Measurements from ENCODE around the gene YPEL2.
A peak's percentile ranks its signal among the peaks of the same experiment; 100 is the strongest.
"Not testable (repeated sequence)": the region's sequence is repeated elsewhere in the genome, so short reads cannot be mapped to it uniquely, and the experiment has no call there.

The YPEL2 gene

GRCh38 chr17:59311051-59311468 is 20.4 kb upstream of the YPEL2 start:
- no peaks in the 10 kb centered on the region for H3K4me1 ChIP-seq (ENCODE audit: control insufficient read depth, insufficient read depth, low read length)
- H3K4me3 ChIP-seq (ENCODE audit: low read depth, low read length): no peak overlapping the region
- POLR2A ChIA-PET: interaction anchor here (0.5 to 1.2 kb wide), 3 partner anchors 91 to 254 kb away, joined by 3 to 4 read pairs (median 3); partner anchors contain the start of genes DHX40 and GDPD1
- peak; percentile 83 for TF ChIP-seq ZNF660 (tag by site-specific recombination; IDR thresholded peaks at IDR 0.05)
- TF ChIP-seq, protein P1, sequence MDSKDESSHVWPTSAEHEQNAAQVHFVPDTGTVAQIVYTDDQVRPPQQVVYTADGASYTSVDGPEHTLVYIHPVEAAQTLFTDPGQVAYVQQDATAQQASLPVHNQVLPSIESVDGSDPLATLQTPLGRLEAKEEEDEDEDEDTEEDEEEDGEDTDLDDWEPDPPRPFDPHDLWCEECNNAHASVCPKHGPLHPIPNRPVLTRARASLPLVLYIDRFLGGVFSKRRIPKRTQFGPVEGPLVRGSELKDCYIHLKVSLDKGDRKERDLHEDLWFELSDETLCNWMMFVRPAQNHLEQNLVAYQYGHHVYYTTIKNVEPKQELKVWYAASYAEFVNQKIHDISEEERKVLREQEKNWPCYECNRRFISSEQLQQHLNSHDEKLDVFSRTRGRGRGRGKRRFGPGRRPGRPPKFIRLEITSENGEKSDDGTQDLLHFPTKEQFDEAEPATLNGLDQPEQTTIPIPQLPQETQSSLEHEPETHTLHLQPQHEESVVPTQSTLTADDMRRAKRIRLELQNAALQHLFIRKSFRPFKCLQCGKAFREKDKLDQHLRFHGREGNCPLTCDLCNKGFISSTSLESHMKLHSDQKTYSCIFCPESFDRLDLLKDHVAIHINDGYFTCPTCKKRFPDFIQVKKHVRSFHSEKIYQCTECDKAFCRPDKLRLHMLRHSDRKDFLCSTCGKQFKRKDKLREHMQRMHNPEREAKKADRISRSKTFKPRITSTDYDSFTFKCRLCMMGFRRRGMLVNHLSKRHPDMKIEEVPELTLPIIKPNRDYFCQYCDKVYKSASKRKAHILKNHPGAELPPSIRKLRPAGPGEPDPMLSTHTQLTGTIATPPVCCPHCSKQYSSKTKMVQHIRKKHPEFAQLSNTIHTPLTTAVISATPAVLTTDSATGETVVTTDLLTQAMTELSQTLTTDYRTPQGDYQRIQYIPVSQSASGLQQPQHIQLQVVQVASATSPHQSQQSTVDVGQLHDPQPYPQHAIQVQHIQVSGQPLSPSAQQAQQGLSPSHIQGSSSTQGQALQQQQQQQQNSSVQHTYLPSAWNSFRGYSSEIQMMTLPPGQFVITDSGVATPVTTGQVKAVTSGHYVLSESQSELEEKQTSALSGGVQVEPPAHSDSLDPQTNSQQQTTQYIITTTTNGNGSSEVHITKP (tag by site-specific recombination; IDR thresholded peaks at IDR 0.05): 0 out of 2 replicates have a peak, but pooled peaks have one; percentile 8
- TF ChIP-seq ZNF792 (tag by site-specific recombination; IDR thresholded peaks at IDR 0.05): no peak
- peak; percentile 96 for TF ChIP-seq ZNF654 (tag by site-specific recombination; IDR thresholded peaks at IDR 0.05; ENCODE audit: low read depth)
- TF ChIP-seq ZBTB17 (tag by site-specific recombination; IDR thresholded peaks at IDR 0.05): peak; percentile 50
- TF ChIP-seq ZNF394 (tag by site-specific recombination; IDR thresholded peaks at IDR 0.05; ENCODE audit: borderline replicate concordance): no peak
- TF ChIP-seq KLF17 (tag by site-specific recombination; IDR thresholded peaks at IDR 0.05): 0 out of 2 replicates have a peak, but pooled peaks have one; percentile 13
- 0 out of 2 replicates have a peak, but pooled peaks have one; percentile 10 for TF ChIP-seq PRDM1 (tag by site-specific recombination; IDR thresholded peaks at IDR 0.05)
- no peak for TF ChIP-seq ZNF248 (tag by site-specific recombination; IDR thresholded peaks at IDR 0.05)
- TF ChIP-seq ZNF311 (tag by site-specific recombination; IDR thresholded peaks at IDR 0.05; ENCODE audit: borderline replicate concordance): no peak
- 0 out of 2 replicates have a peak, but pooled peaks have one; percentile 6 for TF ChIP-seq ZNF10 (tag by site-specific recombination; IDR thresholded peaks at IDR 0.05)
- TF ChIP-seq, protein P2, sequence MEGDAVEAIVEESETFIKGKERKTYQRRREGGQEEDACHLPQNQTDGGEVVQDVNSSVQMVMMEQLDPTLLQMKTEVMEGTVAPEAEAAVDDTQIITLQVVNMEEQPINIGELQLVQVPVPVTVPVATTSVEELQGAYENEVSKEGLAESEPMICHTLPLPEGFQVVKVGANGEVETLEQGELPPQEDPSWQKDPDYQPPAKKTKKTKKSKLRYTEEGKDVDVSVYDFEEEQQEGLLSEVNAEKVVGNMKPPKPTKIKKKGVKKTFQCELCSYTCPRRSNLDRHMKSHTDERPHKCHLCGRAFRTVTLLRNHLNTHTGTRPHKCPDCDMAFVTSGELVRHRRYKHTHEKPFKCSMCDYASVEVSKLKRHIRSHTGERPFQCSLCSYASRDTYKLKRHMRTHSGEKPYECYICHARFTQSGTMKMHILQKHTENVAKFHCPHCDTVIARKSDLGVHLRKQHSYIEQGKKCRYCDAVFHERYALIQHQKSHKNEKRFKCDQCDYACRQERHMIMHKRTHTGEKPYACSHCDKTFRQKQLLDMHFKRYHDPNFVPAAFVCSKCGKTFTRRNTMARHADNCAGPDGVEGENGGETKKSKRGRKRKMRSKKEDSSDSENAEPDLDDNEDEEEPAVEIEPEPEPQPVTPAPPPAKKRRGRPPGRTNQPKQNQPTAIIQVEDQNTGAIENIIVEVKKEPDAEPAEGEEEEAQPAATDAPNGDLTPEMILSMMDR (tag by site-specific recombination; IDR thresholded peaks at IDR 0.05): peak; percentile 88
- TF ChIP-seq ZNF184 (tag by site-specific recombination; IDR thresholded peaks at IDR 0.05): 0 out of 2 replicates have a peak, but pooled peaks have one; percentile 17
- 0 out of 2 replicates have a peak, but pooled peaks have one; percentile 14 for TF ChIP-seq SP7 (tag by site-specific recombination; IDR thresholded peaks at IDR 0.05)
- no peak for TF ChIP-seq SCRT2 (tag by site-specific recombination; IDR thresholded peaks at IDR 0.05)
- 0 out of 2 replicates have a peak, but pooled peaks have one; percentile 30 for TF ChIP-seq ZBTB48 (tag by site-specific recombination; IDR thresholded peaks at IDR 0.05)
- TF ChIP-seq SP3 (tag by site-specific recombination; IDR thresholded peaks at IDR 0.05): 0 out of 2 replicates have a peak, but pooled peaks have one; percentile 15
- 0 out of 2 replicates have a peak, but pooled peaks have one; percentile 57 for TF ChIP-seq ZNF561 (tag by site-specific recombination; IDR thresholded peaks at IDR 0.05; ENCODE audit: borderline replicate concordance)
- H3K27ac ChIP-seq (ENCODE audit: extremely low read depth, low read depth, low read length): no peak overlapping the region
- H3K9me3 ChIP-seq (ENCODE audit: control insufficient read depth, insufficient read depth, low read depth, low read length): no peaks in the 10 kb centered on the region
- H3K36me3 ChIP-seq (ENCODE audit: control insufficient read depth in 2 of 2, insufficient read depth in 1 of 2, low read length in 2 of 2): no peaks in the 10 kb centered on the region
- CTCF ChIA-PET: interaction anchor here (0.5 to 12.1 kb wide), 44 partner anchors 9 to 1248 kb away, joined by 3 to 290 read pairs (median 4); partner anchors contain the start of gene GDPD1

DNA sequence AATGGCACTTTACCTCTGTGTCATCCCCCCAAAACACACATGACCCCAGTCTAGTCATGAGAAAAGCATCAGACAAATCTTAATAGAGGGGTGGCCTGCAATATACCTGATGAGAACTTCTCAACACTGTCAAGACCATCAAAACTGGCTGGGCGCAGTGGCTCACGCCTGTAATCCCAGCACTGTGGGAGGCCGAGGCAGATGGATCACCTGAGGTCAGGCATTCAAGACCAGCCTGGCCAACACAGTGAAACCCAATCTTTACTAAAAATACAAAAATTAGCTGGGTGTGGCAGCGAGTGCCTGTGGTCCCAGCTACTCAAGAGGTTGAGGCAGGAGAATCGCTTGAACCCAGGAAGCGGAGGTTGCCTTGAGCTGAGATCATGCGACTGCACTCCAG is 19.9 kb upstream of the YPEL2 start:
- ChIA-PET POLR2A (interaction anchor here (0.5 to 1.2 kb wide), 2 partner anchors 96 to 254 kb away, joined by 3 to 4 read pairs; partner anchors contain the start of gene DHX40), CTCF (interaction anchor here (0.5 to 12.1 kb wide), 33 partner anchors 9 to 1182 kb away, joined by 3 to 290 read pairs (median 4); partner anchors contain the start of gene GDPD1)
- not testable (repeated sequence) for H3K27ac ChIP-seq (ENCODE audit: extremely low read depth, low read depth, low read length); H3K4me3 ChIP-seq (ENCODE audit: low read depth, low read length); H3K36me3 ChIP-seq (ENCODE audit: control insufficient read depth in 2 of 2, insufficient read depth in 1 of 2, low read length in 2 of 2); H3K4me1 ChIP-seq (ENCODE audit: control insufficient read depth, insufficient read depth, low read length); H3K9me3 ChIP-seq (ENCODE audit: control insufficient read depth, insufficient read depth, low read depth, low read length)
- TF ChIP-seq ZNF335 (tag by site-specific recombination; conservative IDR thresholded peaks at IDR 0.05): 0 out of 2 replicates have a peak, but pooled peaks have one; percentile 16

Data from HEK293 (cell line).